ENCODE measurements around the gene SUN5. TPM values are rescaled to one million over a fixed set of nuclear protein-coding genes. Genes with fewer than 3 reads are reported as not detected.

The SUN5 gene
- total RNA-seq, 4 donors from 2014 or later: not detected

DNA sequence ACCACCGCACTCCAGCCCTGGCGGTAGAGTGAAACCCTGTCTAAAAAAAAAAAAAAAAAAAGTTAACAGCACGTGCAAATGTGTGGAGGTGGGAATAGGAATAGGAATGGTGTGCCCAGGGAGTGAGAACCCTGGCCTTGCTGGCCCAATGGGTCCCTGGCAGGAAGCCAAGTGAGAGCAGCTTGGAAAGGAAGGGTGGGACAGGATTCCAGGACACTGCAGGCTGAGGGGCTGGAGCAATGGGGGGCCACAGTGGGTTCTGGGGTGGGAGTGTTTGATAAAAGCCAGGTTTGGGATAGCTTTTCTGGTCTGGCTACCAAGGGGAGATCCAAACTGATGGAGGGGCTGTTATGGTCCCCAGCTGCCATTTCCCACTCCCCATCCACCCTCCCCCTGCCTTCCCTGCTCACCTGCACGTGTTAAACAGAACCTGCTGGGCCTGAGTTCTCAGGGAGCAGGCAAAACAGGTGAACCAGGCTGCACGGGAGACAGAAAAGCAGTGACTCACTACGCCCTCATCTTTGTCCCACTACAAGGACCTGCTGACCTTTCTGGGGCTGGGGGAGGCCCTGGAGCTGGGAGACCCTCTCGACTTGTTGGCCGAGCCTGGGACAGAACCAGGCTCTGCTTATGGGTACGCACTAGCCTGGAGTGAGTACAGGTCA is 3.3 kb downstream of the SUN5 start:
- intact Hi-C loops (cut with DNase I; ENCODE audit: low total_unique reads) (no loop called here), in situ Hi-C loops (cut with MboI; ENCODE audit: low pct_ligation_motif_present in 1 of 4, low pct_unique_long_range_greater_than_20kb in 1 of 4, low sequenced_read_pairs in 3 of 4) (no loop called here)
- H3K4me1 ChIP-seq: no peaks in the 10 kb centered on the region
- H3K4me3 ChIP-seq: no peak overlapping the region
- WGBS, 2 donors (ENCODE audit: low coverage in 1 of 2): 57 to 63% methylated on average over 3 to 9 of the region's 9 CpGs
- no peak for DNase-seq
- no peaks in the 10 kb centered on the region for H3K9me3 ChIP-seq
- no peak overlapping the region for H3K27ac ChIP-seq
- no peaks in the 10 kb centered on the region for H3K36me3 ChIP-seq
- no peaks in the 10 kb centered on the region for H3K27me3 ChIP-seq
- TF ChIP-seq POLR2AphosphoS5 (IDR thresholded peaks at IDR 0.05): no peak
- TF ChIP-seq, protein P1, sequence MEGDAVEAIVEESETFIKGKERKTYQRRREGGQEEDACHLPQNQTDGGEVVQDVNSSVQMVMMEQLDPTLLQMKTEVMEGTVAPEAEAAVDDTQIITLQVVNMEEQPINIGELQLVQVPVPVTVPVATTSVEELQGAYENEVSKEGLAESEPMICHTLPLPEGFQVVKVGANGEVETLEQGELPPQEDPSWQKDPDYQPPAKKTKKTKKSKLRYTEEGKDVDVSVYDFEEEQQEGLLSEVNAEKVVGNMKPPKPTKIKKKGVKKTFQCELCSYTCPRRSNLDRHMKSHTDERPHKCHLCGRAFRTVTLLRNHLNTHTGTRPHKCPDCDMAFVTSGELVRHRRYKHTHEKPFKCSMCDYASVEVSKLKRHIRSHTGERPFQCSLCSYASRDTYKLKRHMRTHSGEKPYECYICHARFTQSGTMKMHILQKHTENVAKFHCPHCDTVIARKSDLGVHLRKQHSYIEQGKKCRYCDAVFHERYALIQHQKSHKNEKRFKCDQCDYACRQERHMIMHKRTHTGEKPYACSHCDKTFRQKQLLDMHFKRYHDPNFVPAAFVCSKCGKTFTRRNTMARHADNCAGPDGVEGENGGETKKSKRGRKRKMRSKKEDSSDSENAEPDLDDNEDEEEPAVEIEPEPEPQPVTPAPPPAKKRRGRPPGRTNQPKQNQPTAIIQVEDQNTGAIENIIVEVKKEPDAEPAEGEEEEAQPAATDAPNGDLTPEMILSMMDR (IDR thresholded peaks at IDR 0.05): no peak
- no peak for TF ChIP-seq POLR2A (IDR thresholded peaks at IDR 0.05)
- no peak for TF ChIP-seq EP300 (IDR thresholded peaks at IDR 0.05; ENCODE audit: low read depth)

DNA sequence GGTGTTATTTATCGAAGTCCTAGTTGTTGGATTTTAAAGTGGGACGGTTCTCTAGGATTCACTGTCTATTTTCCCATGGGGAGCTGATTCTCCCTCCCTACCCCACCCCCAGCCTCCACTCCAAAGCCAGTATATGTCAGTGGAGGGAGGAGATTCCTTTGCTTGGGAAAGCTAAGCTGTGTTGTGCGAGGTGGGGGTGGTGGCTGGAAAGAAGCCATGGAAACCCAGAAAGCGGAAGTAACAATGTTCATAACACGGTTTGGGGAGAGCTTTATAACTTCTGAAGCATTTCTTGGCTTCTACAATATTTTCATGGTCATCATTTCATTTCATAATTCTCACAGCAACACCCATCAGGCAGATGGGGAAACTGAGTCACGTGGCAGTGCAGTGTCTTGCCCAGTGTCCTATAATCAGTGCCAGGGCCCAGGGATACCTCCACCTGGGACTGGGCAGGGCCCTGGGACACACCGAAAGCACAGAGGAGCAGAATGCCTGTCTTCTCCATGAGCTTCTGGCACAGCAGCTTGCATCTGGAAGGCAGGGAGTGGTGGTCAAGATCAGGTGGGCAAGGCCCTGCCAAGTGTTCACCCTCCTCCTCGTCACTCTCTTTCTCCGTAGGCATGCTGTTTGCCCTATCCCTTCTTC is 4.5 kb downstream of the SUN5 start:
- TF ChIP-seq, protein P1 (IDR thresholded peaks at IDR 0.05): no peak
- TF ChIP-seq POLR2A (IDR thresholded peaks at IDR 0.05): no peak
- TF ChIP-seq POLR2AphosphoS5 (IDR thresholded peaks at IDR 0.05): no peak
- TF ChIP-seq EP300 (IDR thresholded peaks at IDR 0.05; ENCODE audit: low read depth): no peak
- no peaks in the 10 kb centered on the region for H3K4me1 ChIP-seq
- no peaks in the 10 kb centered on the region for H3K9me3 ChIP-seq
- in situ Hi-C loops (cut with MboI; ENCODE audit: low pct_ligation_motif_present in 1 of 4, low pct_unique_long_range_greater_than_20kb in 1 of 4, low sequenced_read_pairs in 3 of 4): no loop called here
- H3K27me3 ChIP-seq: no peaks in the 10 kb centered on the region
- intact Hi-C loops (cut with DNase I; ENCODE audit: low total_unique reads): no loop called here
- no peaks in the 10 kb centered on the region for H3K36me3 ChIP-seq
- no peak overlapping the region for H3K27ac ChIP-seq
- no peak overlapping the region for H3K4me3 ChIP-seq
- DNase-seq: no peak
- 36 to 66% methylated on average over 3 to 9 of the region's 9 CpGs for WGBS, 2 donors (ENCODE audit: low coverage in 1 of 2)

DNA sequence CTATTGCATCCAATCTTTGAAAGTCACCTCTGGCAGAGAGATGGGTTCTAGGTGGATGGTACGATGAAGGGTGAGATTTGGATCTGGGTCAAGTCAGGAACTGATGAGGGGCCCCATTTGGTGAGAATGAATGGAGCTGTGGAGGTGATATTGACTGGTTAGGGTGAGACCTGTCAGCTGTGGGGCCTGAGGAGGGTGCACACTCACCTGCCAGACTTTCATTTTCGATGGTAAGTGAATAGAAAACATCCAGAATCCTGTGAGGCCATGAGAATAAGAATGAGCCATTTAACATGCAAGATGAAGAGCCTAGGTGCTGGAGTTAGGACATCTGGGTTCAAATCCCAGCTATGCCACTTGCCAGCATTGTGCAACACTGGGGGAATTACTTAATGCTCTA is 6.8 kb downstream of the SUN5 start:
- intact Hi-C loops (cut with DNase I; ENCODE audit: low total_unique reads) (no loop called here), in situ Hi-C loops (cut with MboI; ENCODE audit: low pct_ligation_motif_present in 1 of 4, low pct_unique_long_range_greater_than_20kb in 1 of 4, low sequenced_read_pairs in 3 of 4) (no loop called here)
- no peak overlapping the region for H3K4me3 ChIP-seq
- no peak overlapping the region for H3K27ac ChIP-seq
- no peak for DNase-seq
- H3K36me3 ChIP-seq: no peaks in the 10 kb centered on the region
- H3K4me1 ChIP-seq: no peaks in the 10 kb centered on the region
- WGBS, 2 donors (ENCODE audit: low coverage in 1 of 2): 72% methylated on average over 2 of the region's 2 CpGs; no CpG with 5 or more reads in 1 of the 2 donors
- TF ChIP-seq EP300 (IDR thresholded peaks at IDR 0.05; ENCODE audit: low read depth) (no peak), POLR2AphosphoS5 (IDR thresholded peaks at IDR 0.05) (no peak), POLR2A (IDR thresholded peaks at IDR 0.05) (no peak)
- TF ChIP-seq, protein P1 (IDR thresholded peaks at IDR 0.05): no peak
- H3K27me3 ChIP-seq: no peaks in the 10 kb centered on the region
- no peaks in the 10 kb centered on the region for H3K9me3 ChIP-seq

DNA sequence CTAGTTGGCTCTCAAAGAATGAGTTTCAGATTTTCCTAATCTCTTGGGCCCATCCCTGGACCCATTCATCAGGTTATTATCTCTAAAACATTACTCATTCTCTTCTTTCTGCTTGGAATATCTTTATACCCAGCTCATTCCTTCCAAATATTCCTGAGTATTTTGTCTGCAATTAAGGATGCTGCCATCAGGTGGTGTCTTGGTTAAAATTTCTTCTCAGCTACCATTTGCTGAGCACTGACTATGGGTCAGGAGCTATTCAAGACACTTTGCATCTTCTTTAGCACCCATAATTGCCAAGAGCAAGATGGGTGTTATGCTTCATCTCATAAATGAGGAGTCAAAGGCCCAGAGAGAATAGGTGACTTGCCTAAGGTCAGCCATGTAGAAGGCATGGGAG is 8.4 kb downstream of the SUN5 start:
- no peak for DNase-seq
- no peak overlapping the region for H3K4me3 ChIP-seq
- TF ChIP-seq EP300 (IDR thresholded peaks at IDR 0.05; ENCODE audit: low read depth) (no peak), POLR2AphosphoS5 (IDR thresholded peaks at IDR 0.05) (no peak), POLR2A (IDR thresholded peaks at IDR 0.05) (no peak)
- H3K27me3 ChIP-seq: no peaks in the 10 kb centered on the region
- in situ Hi-C loops (cut with MboI; ENCODE audit: low pct_ligation_motif_present in 1 of 4, low pct_unique_long_range_greater_than_20kb in 1 of 4, low sequenced_read_pairs in 3 of 4): no loop called here
- no peak overlapping the region for H3K27ac ChIP-seq
- no peaks in the 10 kb centered on the region for H3K4me1 ChIP-seq
- intact Hi-C loops (cut with DNase I; ENCODE audit: low total_unique reads): no loop called here
- no peaks in the 10 kb centered on the region for H3K9me3 ChIP-seq
- no peaks in the 10 kb centered on the region for H3K36me3 ChIP-seq
